Neuron (in vitro differentiated cells): Measurements from ENCODE around the gene FTCDNL1.

Source experiments
- H2AFZ ChIP-seq: one replicate; pipeline ENCODE4 v1.6.1; 2013; ENCODE audit warnings: low read depth, mild to moderate bottlenecking, inconsistent platforms, low read length, moderate library complexity
- H3K27me3 ChIP-seq: one replicate; pipeline ENCODE4 v1.6.1; 2013; ENCODE audit warnings: low read length; ENCODE audit not compliant: insufficient read depth
- H3K36me3 ChIP-seq: one replicate; pipeline ENCODE4 v1.6.1; 2013; ENCODE audit warnings: low read length; ENCODE audit not compliant: insufficient read depth
- H3K4me1 ChIP-seq: one replicate; pipeline ENCODE4 v1.6.1; 2013; ENCODE audit warnings: low read length; ENCODE audit not compliant: insufficient read depth
- H3K4me3 ChIP-seq: 2 replicates; pipeline ENCODE4 v1.5.1; 2013; ENCODE audit warnings: mild to moderate bottlenecking, low read length, moderate library complexity
- H3K9me3 ChIP-seq: one replicate; pipeline ENCODE4 v1.6.1; 2013; ENCODE audit warnings: low read length

Gene FTCDNL1

DNA sequence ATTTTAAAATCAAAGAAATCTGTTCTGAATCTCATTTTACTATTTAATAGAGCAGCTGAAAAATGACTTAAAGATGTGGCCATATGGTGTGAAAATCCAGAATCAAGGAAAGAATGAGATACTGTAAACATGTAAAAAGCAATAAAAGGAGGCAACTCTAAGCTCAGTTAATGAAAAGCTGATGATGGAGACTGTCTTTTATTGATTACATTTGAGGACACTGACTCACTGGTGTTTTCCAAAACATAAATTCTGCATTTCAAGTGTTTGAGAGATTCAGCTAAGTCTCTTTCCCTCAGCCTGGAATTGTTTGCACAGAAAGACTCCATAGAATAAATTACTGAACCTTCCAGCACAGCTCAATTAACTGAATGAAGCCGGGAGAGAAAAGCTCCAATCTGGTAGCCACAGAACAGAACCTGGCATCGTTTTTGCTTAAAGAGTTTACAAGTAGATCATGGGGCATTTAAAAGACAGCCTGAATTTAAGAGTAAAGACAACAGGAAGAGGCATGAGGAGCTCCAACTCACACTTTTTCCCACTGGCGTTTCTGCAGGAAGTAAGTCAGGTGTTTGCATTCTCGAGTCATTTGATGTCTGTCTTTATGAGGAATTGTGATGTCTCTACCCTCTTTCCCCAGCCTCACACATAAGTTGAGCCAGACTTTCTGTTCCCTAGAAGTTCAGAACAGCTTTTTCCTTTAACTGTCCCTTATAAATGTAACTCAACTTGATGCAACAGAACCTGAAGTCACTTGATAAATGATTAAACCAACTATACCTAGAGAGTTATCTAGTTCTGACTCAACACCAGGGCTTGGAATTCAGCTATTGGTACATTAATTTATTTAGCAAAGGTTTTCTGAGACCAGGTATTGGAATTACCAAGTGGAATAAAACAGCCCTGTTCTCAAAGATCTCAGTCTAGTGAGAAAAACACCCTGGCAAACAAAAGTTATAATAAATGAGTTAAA lies 53.3 kb downstream of the FTCDNL1 start:
- no peaks in the 10 kb centered on the region for H3K9me3 ChIP-seq
- H3K27me3 ChIP-seq, result no peaks in the 10 kb centered on the region
- no peak overlapping the region for H3K4me3 ChIP-seq
- H2AFZ ChIP-seq, result no peak overlapping the region
- no peaks in the 10 kb centered on the region for H3K36me3 ChIP-seq
- H3K4me1 ChIP-seq, result peaks cover 6% of the 10 kb centered on the region

DNA sequence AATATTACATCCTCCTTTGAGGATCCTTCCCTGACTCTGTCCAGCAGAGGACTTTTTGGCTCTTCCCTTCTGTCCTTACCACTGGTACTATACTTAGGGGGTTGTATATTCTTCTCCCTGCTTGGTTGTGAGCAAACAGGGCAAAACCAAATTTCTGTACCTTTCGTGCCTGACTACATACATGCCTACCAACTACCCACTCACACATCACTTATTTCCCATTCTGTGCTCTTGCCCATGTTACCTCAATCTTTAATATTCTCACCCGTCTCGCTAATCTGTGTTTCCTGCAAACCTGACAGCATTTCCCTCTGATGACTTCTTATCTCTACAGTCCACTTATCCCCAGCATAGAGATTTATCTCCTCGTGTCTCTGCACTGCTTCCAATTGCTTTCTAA lies 58.6 kb downstream of the FTCDNL1 start:
- Histone ChIP-seq H2AFZ (no peak overlapping the region), H3K9me3 (no peaks in the 10 kb centered on the region), H3K27me3 (no peaks in the 10 kb centered on the region), H3K36me3 (no peaks in the 10 kb centered on the region), H3K4me3 (no peak overlapping the region), H3K4me1 (no peaks in the 10 kb centered on the region)

DNA sequence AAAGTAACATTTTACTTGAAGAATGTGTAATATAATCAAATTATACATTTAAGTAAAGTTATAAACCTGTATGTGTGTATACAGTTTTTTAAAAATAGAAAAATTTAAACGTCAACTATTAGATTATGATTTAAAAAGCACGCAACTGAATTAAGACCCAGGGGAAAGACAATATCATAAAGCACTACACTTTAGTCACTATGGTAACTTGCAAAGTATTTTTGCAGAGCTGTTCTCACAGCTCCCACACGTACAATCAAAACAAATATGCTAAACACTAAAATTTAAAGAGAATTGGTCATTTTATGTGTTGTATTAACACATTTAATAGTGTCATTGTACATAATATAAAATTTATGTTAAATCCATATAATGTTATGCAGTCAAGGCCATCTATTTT lies 59.7 kb downstream of the FTCDNL1 start:
- Histone ChIP-seq H3K36me3 (no peaks in the 10 kb centered on the region), H3K27me3 (no peaks in the 10 kb centered on the region), H3K4me3 (no peak overlapping the region), H3K4me1 (no peaks in the 10 kb centered on the region), H2AFZ (no peak overlapping the region), H3K9me3 (no peaks in the 10 kb centered on the region)

DNA sequence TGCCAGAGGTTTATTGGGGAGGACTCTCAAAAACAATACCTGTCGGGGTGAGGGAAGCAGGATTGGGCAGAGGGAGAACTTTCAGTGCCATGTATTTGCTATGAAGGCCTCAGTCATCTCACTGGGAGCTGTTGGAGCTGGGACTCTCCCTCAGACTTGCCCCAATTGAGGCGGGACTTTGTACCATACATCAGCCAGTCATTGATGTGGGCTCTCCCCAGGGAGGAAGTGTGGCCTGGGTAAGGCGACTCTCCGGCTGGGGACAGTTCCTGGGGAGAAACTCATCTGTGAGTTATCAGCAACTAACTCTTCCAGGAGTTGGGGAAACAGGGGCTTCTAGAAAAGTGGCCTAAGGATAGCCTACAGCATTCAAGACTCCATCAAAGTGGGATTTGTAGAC lies 66.5 kb downstream of the FTCDNL1 start:
- Histone ChIP-seq H3K4me3 (no peak overlapping the region), H2AFZ (no peak overlapping the region), H3K27me3 (no peaks in the 10 kb centered on the region), H3K9me3 (no peaks in the 10 kb centered on the region), H3K36me3 (no peaks in the 10 kb centered on the region), H3K4me1 (no peaks in the 10 kb centered on the region)

DNA sequence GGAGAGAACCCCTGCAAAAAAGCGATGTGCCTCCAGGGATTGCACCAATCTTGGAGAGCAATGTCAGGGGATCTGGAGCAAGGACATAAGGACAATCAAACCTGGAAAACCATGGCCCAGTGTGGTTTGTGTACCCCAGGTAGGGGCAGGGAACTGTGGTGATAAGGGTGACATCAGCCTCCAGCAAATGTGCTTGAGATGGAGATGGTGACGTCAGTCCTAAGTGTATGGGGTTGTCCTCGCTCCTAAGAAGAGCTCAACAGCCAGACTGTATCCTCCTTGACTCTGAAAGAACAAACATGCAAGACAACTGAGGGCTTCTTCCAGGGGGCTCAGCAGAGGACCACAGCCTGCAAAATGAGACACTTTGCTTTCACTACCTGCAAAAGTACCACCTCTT lies 71.4 kb downstream of the FTCDNL1 start:
- H3K4me1 ChIP-seq, result no peaks in the 10 kb centered on the region
- H3K9me3 ChIP-seq, result no peaks in the 10 kb centered on the region
- H2AFZ ChIP-seq, result no peak overlapping the region
- no peak overlapping the region for H3K4me3 ChIP-seq
- H3K27me3 ChIP-seq, result no peaks in the 10 kb centered on the region
- H3K36me3 ChIP-seq, result no peaks in the 10 kb centered on the region

DNA sequence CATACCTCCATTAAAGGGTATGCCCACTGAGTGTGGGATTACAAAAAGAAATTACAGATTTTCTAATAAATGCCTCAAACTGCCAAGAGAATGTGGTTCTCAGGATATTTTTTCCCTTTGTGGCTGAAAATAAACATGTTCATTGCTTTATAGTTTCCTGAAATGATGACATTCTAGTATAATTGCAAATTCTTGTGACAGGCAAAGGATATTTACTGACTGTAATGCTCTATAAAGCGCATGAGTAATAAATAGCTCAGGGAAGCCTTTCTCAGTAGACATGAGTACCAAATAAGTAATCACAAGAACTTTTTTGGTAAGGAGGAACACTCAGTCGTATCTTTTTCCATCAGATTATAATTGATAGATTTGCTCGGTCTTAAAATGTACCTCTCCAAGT lies 72.3 kb downstream of the FTCDNL1 start:
- H3K4me3 ChIP-seq, result no peak overlapping the region

DNA sequence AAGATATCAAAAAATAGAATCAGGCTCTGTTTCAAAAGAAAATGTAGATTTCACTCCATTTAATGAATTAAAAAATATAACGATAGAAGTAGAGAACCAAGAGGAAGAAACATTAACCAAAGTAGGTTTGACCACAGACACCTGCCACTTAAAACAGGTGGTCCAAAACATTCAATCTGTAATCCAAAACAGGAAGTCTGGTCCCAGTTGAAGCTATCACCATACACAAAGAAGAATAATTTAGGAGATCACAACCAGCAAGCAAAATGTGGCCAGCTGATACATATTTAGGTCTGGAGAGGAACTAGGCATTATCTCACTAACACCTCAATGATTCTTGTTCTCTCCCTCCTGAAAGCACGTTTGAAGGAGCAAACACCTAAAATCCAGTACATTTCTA lies 73.1 kb downstream of the FTCDNL1 start:
- no peaks in the 10 kb centered on the region for H3K27me3 ChIP-seq

More for the DNA sequence above, 72.3 kb downstream of the FTCDNL1 start:
- no peaks in the 10 kb centered on the region for H3K4me1 ChIP-seq
- no peaks in the 10 kb centered on the region for H3K9me3 ChIP-seq
- H3K27me3 ChIP-seq, result no peaks in the 10 kb centered on the region
- H2AFZ ChIP-seq, result no peak overlapping the region
- H3K36me3 ChIP-seq, result no peaks in the 10 kb centered on the region

DNA sequence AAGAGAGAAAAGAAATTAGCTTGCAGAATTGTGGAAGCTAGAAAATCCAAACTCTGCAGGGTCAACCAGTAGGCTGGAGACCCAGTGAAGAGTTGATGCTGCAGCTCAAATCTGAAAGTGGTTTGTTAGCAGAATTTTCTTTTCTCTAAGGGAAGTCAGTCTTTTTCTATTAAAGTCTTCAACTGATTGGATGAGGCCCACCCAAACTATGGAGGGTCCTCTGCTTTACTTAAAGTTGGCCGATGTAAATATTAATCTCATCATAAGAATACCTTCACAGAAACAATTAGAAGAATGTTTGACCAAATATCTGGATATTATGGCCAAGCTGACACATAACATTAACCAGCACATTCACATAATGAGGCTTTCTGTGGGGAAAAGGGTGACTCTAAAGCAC lies 73.7 kb downstream of the FTCDNL1 start:
- Histone ChIP-seq H3K4me3 (no peak overlapping the region), H2AFZ (no peak overlapping the region), H3K9me3 (no peaks in the 10 kb centered on the region), H3K36me3 (no peaks in the 10 kb centered on the region), H3K4me1 (no peaks in the 10 kb centered on the region), H3K27me3 (no peaks in the 10 kb centered on the region)

More for the DNA sequence above, 73.1 kb downstream of the FTCDNL1 start:
- H3K9me3 ChIP-seq, result no peaks in the 10 kb centered on the region
- no peaks in the 10 kb centered on the region for H3K36me3 ChIP-seq
- H3K4me1 ChIP-seq, result no peaks in the 10 kb centered on the region
- no peak overlapping the region for H2AFZ ChIP-seq
- H3K4me3 ChIP-seq, result no peak overlapping the region

DNA sequence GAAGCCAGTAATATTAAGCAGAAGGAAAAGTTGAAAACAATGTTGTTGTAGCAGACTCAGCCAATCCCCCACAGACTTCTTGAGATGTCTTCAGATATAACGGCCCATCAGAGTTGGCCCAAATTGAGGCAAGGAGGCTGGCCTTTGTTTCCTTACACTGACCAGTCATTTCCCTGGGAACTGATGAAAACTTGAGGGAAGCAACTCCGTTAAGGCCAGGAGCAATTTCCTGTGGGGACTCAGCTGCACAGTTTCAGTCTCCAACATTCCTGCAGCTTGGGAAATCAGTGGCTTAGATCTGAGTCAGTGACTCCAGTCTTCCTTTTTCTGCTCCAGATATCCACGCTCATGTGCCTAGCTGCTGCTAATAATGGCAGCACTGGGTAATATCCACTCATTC lies 75.7 kb downstream of the FTCDNL1 start:
- no peaks in the 10 kb centered on the region for H3K4me1 ChIP-seq
- H3K9me3 ChIP-seq, result no peaks in the 10 kb centered on the region
- H3K4me3 ChIP-seq, result no peak overlapping the region
- H2AFZ ChIP-seq, result no peak overlapping the region
- no peaks in the 10 kb centered on the region for H3K36me3 ChIP-seq
- no peaks in the 10 kb centered on the region for H3K27me3 ChIP-seq

DNA sequence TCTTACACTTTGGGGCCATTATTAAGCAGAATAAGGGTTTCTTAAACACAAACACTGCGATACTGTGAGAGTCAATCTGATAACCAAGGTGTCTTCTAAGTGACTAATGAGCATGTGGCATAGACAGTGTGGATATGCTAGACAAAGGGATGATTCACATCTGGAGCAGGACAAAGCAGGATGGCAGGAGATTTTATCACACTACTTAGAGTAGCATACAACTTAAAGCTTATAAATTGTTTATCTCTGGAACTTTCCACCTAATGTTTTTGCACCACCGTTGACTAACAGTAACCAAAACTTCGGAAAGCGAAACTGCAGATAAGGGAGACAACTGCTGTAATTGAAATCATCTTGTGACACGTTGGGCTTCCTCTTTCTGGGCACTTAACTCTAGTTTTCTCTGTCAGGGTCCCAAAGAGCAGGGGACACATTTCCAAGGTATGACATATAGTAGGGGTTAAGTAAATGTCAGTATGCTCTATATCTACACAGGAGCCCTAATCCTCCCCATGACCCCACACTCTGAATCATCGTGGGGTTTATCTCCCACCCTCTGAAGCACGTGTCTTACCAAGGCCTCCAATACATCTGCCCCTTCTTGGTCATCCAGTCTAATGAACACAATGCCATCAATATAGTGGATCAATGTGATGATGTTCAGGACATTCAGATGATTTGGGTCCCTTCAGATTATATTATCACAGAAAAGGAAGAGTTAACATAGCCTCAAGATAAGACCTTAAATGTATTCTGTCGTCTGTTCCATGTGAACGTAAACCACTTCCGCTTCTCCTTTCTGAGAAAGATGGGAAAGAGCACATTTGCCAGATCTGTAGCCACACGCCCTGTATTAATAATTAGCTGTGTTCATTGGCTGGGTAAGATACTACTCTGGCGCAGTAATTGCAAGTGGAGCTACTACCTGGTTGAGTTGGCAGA lies 78.7 kb downstream of the FTCDNL1 start:
- Histone ChIP-seq H3K4me1 (no peaks in the 10 kb centered on the region), H3K27me3 (no peaks in the 10 kb centered on the region), H3K9me3 (no peaks in the 10 kb centered on the region), H3K36me3 (no peaks in the 10 kb centered on the region), H3K4me3 (no peak overlapping the region), H2AFZ (no peak overlapping the region)

DNA sequence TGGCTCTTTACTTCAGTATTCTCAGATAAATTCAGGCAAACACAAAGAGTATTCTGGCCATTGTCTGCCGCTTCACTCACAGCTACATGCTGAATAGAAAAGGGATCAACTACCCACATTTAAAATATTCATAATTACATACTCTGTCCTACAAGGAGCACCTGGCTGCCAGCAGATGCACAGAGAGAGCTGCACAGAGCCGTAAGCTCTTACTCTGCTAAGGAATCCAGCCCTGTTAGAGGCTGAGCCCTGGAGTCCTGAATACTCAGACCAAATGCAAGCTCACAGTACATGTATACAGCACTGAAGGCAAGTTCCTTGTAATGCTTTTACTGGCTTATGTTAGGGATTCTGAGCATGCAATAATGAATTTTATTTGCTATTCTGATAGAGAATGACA lies 80.3 kb downstream of the FTCDNL1 start:
- H3K4me3 ChIP-seq, result no peak overlapping the region
- H3K4me1 ChIP-seq, result no peaks in the 10 kb centered on the region

DNA sequence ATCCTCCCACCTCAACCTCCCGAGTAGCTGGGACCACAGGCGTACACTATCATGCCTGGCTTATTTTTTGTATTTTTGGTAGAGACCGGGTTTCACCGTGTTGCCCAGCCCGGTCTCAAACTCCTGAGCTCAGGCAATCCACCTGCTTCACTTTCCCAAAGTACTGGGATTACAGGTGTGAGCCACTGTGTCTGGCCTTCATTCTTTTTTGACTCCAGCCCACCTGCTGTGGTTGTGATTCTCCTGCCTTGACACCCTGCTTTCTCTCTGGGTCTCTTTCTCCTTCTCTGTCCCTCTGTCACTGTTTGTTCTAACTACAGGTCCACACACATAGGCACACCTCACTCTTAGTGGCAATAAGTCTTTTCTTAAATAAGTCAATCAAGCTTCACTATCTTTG lies 85.3 kb downstream of the FTCDNL1 start:
- Histone ChIP-seq H3K36me3 (no peaks in the 10 kb centered on the region), H3K4me3 (no peak overlapping the region), H3K27me3 (no peaks in the 10 kb centered on the region), H3K4me1 (no peaks in the 10 kb centered on the region), H3K9me3 (no peaks in the 10 kb centered on the region), H2AFZ (no peak overlapping the region)

More for the DNA sequence above, 80.3 kb downstream of the FTCDNL1 start:
- Histone ChIP-seq H3K27me3 (no peaks in the 10 kb centered on the region), H2AFZ (no peak overlapping the region), H3K36me3 (no peaks in the 10 kb centered on the region), H3K9me3 (no peaks in the 10 kb centered on the region)

DNA sequence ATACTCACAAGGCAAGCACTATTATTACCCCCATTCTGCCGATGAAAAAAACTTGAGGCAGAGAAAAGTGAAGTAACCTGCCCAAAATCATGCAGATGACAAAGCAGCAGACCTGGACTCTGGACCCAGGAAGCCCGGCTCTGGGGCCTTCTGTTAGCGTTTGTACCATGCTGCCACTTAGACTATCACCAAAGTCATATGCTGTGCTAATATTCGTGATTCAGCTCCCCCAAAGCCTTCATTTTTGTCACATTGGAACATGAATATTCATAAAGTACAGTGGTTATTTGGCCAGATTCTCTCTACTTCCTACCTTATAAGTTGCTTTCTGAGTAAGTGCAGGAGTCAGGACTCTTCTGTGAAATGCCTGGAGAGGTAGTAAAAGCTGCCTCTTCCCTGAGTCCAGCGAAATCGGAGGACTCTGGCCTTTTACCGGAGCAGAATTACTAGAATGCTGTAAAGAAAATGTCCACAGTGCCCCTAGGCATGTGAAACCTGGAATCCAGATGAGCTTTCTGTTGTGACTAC lies 86.7 kb downstream of the FTCDNL1 start:
- Histone ChIP-seq H3K27me3 (peaks cover 2% of the 10 kb centered on the region), H2AFZ (no peak overlapping the region), H3K4me3 (no peak overlapping the region), H3K9me3 (no peaks in the 10 kb centered on the region), H3K36me3 (no peaks in the 10 kb centered on the region), H3K4me1 (no peaks in the 10 kb centered on the region)
